Right atrium auricular region (tissue), 2 donors: ENCODE results near the gene RFX1. TPM values are rescaled to one million over a fixed set of nuclear protein-coding genes. Genes with fewer than 3 reads are reported as not detected.

Experiments
- DNase-seq: peaks from one replicate; pipeline ENCODE4 v3.0.0-alpha.2; 2019; ENCODE audit warnings: low spot score
- H3K27ac ChIP-seq, 2 donors: fragments of 200-600 bp; sonication (generic); 1 replicate in 1 of 2; 2 replicates in 1 of 2; pipeline ENCODE4 v1.5.1; 2016 to 2019
- H3K27me3 ChIP-seq, 2 donors: fragments of 200-600 bp; sonication (generic); one replicate each; pipeline versions ENCODE4 v1.5.1 to v1.6.0; 2017 to 2019
- H3K36me3 ChIP-seq: fragments of 200-600 bp; sonication (generic); one replicate; pipeline ENCODE4 v1.5.1; 2016
- H3K4me1 ChIP-seq, 2 donors: fragments of 200-600 bp; sonication (generic); one replicate each; pipeline versions ENCODE4 v1.5.1 to v1.6.0; 2017 to 2019
- H3K4me3 ChIP-seq, 2 donors: fragments of 200-600 bp; sonication (generic); 1 replicate in 1 of 2; 2 replicates in 1 of 2; pipeline ENCODE4 v1.5.1; 2017 to 2019; ENCODE audit warnings: mild to moderate bottlenecking in 1 of 2, moderate library complexity in 1 of 2
- H3K9me3 ChIP-seq, 2 donors: fragments of 200-600 bp; sonication (generic); one replicate each; pipeline ENCODE4 v1.5.1; 2019
- CTCF ChIP-seq, 2 donors: fragments of 200-600 bp; sonication (generic); IDR thresholded peaks; one replicate each; pipeline ENCODE4 v1.5.1; 2019; ENCODE audit warnings: antibody characterized with exemption in 2 of 2
- total RNA-seq, 2 donors: library from RNA; depleted of rRNA; stranded (reverse); fragments of >200 nt; gene quantifications; one replicate each; pipeline ENCODE4 v1.1.0, GENCODE V29; 2016

RFX1 gene
- total RNA-seq, 2 donors from 2014 or later, result 3.2 to 5.2 TPM

GRCh38 chr19:13959141-13959961 is 46.8 kb downstream of the RFX1 start:
- Histone ChIP-seq H3K27me3 (no peaks in the 10 kb centered on the region), H3K9me3 (no peaks in the 10 kb centered on the region), H3K4me1 (peaks cover 0 to 19% of the 10 kb centered on the region in 2 donors), H3K36me3 (peaks cover 43% of the 10 kb centered on the region), H3K27ac (no peak overlapping the region), H3K4me3 (no peak overlapping the region)
- no peak for TF ChIP-seq CTCF (IDR thresholded peaks at IDR 0.05)
- DNase-seq, result no peak

GRCh38 chr19:13958043-13958442 is 48.1 kb downstream of the RFX1 start:
- no peak for TF ChIP-seq CTCF (IDR thresholded peaks at IDR 0.05)
- Histone ChIP-seq H3K4me3 (no peak overlapping the region), H3K4me1 (peaks cover 0 to 31% of the 10 kb centered on the region in 2 donors), H3K27me3 (no peaks in the 10 kb centered on the region), H3K9me3 (no peaks in the 10 kb centered on the region), H3K27ac (peak overlapping the region in 1 of 2 donors; percentile 47), H3K36me3 (peaks cover 43% of the 10 kb centered on the region)
- DNase-seq, result no peak

- Histone ChIP-seq H3K4me1 (peaks cover 0 to 34% of the 10 kb centered on the region in 2 donors), H3K27me3 (no peaks in the 10 kb centered on the region), H3K27ac (peak overlapping the region; percentile 37 to 47), H3K36me3 (peaks cover 43% of the 10 kb centered on the region), H3K4me3 (no peak overlapping the region), H3K9me3 (no peaks in the 10 kb centered on the region)
- TF ChIP-seq CTCF (IDR thresholded peaks at IDR 0.05), result no peak
- no peak for DNase-seq
Measured at GRCh38 chr19:13957051-13957450, 49.1 kb downstream of the RFX1 start.

GRCh38 chr19:13956365-13956744 is 49.8 kb downstream of the RFX1 start:
- DNase-seq, result no peak
- no peak overlapping the region for H3K4me3 ChIP-seq
- H3K36me3 ChIP-seq, result peaks cover 43% of the 10 kb centered on the region
- H3K4me1 ChIP-seq, result peaks cover 0 to 38% of the 10 kb centered on the region in 2 donors
- peak overlapping the region; percentile 37 to 47 for H3K27ac ChIP-seq
- H3K27me3 ChIP-seq, result no peaks in the 10 kb centered on the region
- H3K9me3 ChIP-seq, result no peaks in the 10 kb centered on the region
- TF ChIP-seq CTCF (IDR thresholded peaks at IDR 0.05), result no peak

GRCh38 chr19:13955662-13956364 is 50.3 kb downstream of the RFX1 start:
- no peak for DNase-seq
- TF ChIP-seq CTCF (IDR thresholded peaks at IDR 0.05), result no peak
- H3K4me3 ChIP-seq, result no peak overlapping the region
- peak overlapping the region in 1 of 2 donors; percentile 47 for H3K27ac ChIP-seq
- no peaks in the 10 kb centered on the region for H3K9me3 ChIP-seq
- H3K4me1 ChIP-seq, result peaks cover 0 to 38% of the 10 kb centered on the region in 2 donors
- H3K36me3 ChIP-seq, result peaks cover 41% of the 10 kb centered on the region
- H3K27me3 ChIP-seq, result no peaks in the 10 kb centered on the region
